Mesothelial cell of epicardium (in vitro differentiated cells): ENCODE measurements around the gene SNX3. TPM values are rescaled to one million over a fixed set of nuclear protein-coding genes. Genes with fewer than 3 reads are reported as not detected.
"Not testable (repeated sequence)": the region's sequence is repeated elsewhere in the genome, so short reads cannot be mapped to it uniquely, and the experiment has no call there.

Experiments
- DNase-seq, 2 experiments: peaks; one replicate each; pipeline ENCODE4 v3.0.0; 2021; ENCODE audit warnings: low spot score in 2 of 2; ENCODE audit not compliant: unreplicated experiment in 2 of 2
- H3K27ac Mint-ChIP-seq: 2 replicates; pipeline ENCODE4 v1.8.0; 2021; ENCODE audit warnings: mixed read lengths
- H3K27me3 Mint-ChIP-seq: 2 replicates; pipeline ENCODE4 v1.8.0; 2021; ENCODE audit warnings: low read depth, mixed read lengths
- H3K36me3 Mint-ChIP-seq: 2 replicates; pipeline ENCODE4 v1.8.0; 2021; ENCODE audit warnings: mixed read lengths
- H3K4me1 Mint-ChIP-seq: 2 replicates; pipeline ENCODE4 v1.8.0; 2021; ENCODE audit warnings: mixed read lengths
- H3K4me3 Mint-ChIP-seq: 2 replicates; pipeline ENCODE4 v1.8.0; 2021; ENCODE audit warnings: mild to moderate bottlenecking, moderate library complexity, mixed read lengths
- H3K9me3 Mint-ChIP-seq: 2 replicates; pipeline ENCODE4 v1.8.0; 2021; ENCODE audit warnings: mixed read lengths
- total RNA-seq: library from RNA; stranded (reverse); gene quantifications from 3 replicates; pipeline ENCODE4 v1.2.1, GENCODE V29; 2021
- TF ChIP-seq, protein P1 (sequence below): fragments of 200-600 bp; sonication (generic); IDR thresholded peaks from one replicate; pipeline ENCODE4 v1.5.0; 2021; ENCODE audit warnings: antibody characterized with exemption; ENCODE audit not compliant: unreplicated experiment

Gene SNX3
- total RNA-seq, 1 donor from 2014 or later, result 74.3 TPM

DNA sequence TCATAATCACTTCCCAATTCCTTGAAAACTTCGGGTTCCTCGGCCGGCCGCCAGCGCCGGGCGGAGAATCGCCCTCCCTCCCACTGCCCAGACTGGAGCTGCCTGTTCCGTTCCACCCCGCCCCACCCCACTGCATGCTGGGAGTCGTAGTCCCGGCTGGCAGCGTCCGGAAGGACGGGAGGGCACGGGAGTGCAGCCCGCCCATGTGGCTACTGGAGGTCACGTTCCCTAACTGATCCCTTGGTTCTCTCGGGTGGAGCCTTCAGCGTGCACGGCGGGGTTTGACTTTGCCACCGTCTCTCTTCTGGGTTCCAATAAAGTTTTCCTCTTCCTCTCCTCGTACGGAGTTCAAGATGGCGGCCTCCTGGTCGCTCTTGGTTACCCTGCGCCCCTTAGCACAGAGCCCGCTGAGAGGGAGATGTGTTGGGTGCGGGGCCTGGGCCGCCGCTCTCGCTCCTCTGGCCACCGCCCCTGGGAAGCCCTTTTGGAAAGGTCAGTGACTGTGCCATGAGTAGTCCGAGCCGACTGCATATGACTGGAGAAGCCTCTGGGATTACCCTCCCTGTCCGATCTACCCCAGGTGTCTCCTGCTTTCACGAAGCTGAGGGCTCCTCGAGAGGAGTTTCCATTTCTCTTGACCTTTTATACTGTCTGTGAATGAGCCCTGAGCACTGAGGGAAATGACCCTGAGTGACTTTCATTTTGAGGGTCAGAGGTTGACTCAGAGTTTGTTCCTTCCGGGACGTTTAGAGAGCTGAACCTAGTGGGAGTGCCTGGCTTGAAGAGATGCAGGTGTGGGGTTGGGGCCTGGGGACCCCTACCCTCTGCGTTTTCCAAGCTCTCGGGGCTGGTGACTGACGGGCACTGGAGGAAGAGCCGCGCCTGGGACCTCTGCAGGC, 34.1 kb upstream of the SNX3 start, which contains the start of gene AFG1L:
TSS of gene AFG1L (plus strand) at position 328 of the 899 bp plus-strand sequence. CDS start at position 354, 26 bp downstream.
- H3K36me3 Mint-ChIP-seq, result no peaks in the 10 kb centered on the region
- TF ChIP-seq, protein P1, sequence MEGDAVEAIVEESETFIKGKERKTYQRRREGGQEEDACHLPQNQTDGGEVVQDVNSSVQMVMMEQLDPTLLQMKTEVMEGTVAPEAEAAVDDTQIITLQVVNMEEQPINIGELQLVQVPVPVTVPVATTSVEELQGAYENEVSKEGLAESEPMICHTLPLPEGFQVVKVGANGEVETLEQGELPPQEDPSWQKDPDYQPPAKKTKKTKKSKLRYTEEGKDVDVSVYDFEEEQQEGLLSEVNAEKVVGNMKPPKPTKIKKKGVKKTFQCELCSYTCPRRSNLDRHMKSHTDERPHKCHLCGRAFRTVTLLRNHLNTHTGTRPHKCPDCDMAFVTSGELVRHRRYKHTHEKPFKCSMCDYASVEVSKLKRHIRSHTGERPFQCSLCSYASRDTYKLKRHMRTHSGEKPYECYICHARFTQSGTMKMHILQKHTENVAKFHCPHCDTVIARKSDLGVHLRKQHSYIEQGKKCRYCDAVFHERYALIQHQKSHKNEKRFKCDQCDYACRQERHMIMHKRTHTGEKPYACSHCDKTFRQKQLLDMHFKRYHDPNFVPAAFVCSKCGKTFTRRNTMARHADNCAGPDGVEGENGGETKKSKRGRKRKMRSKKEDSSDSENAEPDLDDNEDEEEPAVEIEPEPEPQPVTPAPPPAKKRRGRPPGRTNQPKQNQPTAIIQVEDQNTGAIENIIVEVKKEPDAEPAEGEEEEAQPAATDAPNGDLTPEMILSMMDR, result no peak
- H3K4me1 Mint-ChIP-seq, result peaks cover 21% of the 10 kb centered on the region
- peak; percentile 82 to 91 for DNase-seq
- no peaks in the 10 kb centered on the region for H3K27me3 Mint-ChIP-seq
- peak within 1 kb of the TSS; percentile 96 for H3K4me3 Mint-ChIP-seq
- no peaks in the 10 kb centered on the region for H3K9me3 Mint-ChIP-seq
- peak within 1 kb of the TSS; percentile 98 for H3K27ac Mint-ChIP-seq

DNA sequence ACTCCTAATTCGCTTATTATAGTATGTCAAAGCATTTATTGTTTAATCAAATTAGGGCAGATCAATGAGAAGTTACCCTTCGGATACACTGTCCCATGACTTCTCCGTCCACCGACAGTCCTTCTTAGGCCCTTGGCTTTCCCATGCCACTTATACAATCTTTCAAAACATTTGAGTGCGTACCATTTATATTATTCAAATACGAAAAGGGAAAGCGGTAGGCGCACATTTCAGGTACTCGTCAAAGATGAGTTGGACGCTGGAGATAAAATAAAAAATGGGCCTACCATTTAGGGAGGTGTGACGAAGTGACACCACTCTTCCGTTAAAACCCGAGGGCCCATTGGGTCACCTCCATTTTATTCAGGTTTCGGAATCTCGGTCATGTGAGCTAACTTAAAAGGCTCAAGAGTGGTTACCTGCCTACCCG, 33.5 kb upstream of the SNX3 start:
- peak overlapping the region; percentile 96 for H3K4me3 Mint-ChIP-seq
- H3K9me3 Mint-ChIP-seq, result no peaks in the 10 kb centered on the region
- no peaks in the 10 kb centered on the region for H3K36me3 Mint-ChIP-seq
- H3K27ac Mint-ChIP-seq, result peak overlapping the region; percentile 98
- DNase-seq, result no peak
- peaks cover 17% of the 10 kb centered on the region for H3K4me1 Mint-ChIP-seq
- TF ChIP-seq, protein P1, result no peak
- no peaks in the 10 kb centered on the region for H3K27me3 Mint-ChIP-seq

DNA sequence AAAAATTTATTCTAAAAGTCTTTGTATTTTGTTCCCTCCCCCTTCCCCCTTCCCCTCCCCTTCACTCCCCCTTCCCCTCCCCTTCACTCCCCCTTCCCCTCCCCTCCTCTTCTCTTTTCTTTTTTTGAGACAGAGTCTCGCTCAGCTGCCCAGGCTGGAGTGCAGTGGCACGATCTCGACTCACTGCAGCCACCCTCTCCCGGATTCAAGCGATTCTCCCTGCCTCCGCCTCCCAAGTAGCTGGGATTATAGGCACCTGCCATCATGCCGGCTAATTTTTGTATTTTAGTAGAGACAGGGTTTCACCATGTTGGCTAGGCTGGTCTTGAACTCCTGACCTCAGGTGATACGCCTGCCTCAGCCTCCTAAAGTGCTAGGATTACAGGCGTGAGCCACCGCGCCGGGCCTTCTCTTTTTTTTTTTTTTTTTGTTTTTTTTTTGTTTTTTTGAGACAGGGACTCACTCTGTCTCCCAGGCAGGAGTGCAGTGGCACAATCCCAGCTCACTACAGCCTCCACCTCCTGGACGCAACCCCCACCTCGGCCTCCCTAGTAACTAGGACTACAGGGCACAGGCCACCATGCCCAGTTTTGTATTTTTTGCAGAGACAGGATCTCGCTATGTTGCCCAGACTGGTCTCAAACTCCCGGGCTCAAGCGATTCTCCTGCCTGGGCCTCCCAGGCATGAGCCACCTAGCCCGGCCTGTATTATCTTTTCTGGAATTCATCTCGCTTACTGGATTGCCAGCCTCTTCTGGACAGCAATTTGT, 32.9 kb upstream of the SNX3 start:
- Mint-ChIP-seq H3K27ac (peak overlapping the region; percentile 98), H3K4me1 (peaks cover 15% of the 10 kb centered on the region), H3K36me3 (no peaks in the 10 kb centered on the region), H3K9me3 (no peaks in the 10 kb centered on the region), H3K27me3 (no peaks in the 10 kb centered on the region), H3K4me3 (peak overlapping the region; percentile 96)
- DNase-seq, result no peak
- TF ChIP-seq, protein P1, result no peak

DNA sequence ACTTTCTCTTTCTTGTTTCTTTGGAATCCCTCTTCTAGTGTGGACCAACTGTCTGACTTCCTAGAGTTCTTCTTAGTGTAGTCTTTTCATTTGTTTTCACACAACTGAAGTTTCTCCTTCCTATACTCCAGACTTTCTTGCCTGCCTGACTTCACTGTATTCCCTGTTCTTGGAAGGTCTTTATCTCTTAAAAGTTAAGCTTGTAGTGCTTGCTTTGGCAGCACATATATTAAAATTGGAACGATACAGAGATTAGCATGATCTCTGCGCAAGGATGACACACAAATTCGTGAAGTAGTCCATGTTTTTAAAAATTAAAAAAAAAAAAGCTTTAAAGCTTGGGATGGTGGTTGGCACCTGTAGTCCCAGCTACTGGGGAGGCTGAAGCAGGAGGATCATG, 31.7 kb upstream of the SNX3 start:
- H3K4me1 Mint-ChIP-seq, result peaks cover 12% of the 10 kb centered on the region
- not testable (repeated sequence) for H3K36me3 Mint-ChIP-seq, DNase-seq, H3K9me3 Mint-ChIP-seq, H3K27ac Mint-ChIP-seq, H3K4me3 Mint-ChIP-seq, H3K27me3 Mint-ChIP-seq

DNA sequence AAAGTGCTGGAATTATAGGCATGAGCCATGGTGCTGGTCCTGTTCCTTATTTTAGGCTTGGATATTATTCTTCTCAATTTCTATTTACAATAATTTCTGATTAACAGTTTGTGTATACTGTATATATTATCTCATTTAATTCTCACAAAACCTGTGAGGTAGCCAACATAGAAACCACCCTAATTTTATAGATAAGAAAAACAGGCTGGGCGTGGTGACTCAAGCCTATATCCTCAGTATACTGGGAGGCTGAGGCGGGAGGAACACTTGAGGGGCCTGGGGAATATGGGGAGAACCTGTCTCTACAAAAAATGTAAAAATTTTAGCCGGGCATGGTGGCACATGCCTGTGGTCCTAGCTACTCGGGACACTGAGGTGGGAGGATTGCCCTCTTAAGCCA, 30.3 kb upstream of the SNX3 start:
- Mint-ChIP-seq H3K27me3 (no peaks in the 10 kb centered on the region), H3K36me3 (no peaks in the 10 kb centered on the region), H3K27ac (no peak overlapping the region), H3K4me1 (peaks cover 12% of the 10 kb centered on the region), H3K4me3 (no peak overlapping the region), H3K9me3 (no peaks in the 10 kb centered on the region)
- TF ChIP-seq, protein P1, result no peak
- no peak for DNase-seq

DNA sequence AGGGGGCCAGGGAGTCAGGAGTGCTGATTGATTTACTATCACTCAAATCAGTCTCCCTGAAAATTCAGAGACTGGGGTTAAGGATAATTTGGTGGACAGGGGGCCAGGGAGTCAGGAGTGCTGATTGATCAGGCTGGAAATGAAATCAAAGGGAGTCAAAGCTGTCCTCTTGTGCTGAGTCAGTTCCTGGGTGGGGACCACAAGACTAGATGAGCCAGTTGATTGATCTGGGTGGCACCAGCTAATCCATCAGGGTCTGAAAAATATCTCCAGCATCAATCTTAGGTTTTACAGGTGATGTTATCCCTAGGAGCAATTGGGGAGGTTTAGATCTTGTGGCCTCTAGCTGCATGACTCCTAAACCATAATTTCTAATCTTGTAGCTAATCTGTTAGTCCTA, 27.9 kb upstream of the SNX3 start:
- DNase-seq, result no peak
- Mint-ChIP-seq H3K27me3 (no peaks in the 10 kb centered on the region), H3K9me3 (no peaks in the 10 kb centered on the region), H3K4me1 (no peaks in the 10 kb centered on the region), H3K4me3 (no peak overlapping the region), H3K36me3 (no peaks in the 10 kb centered on the region), H3K27ac (no peak overlapping the region)
- TF ChIP-seq, protein P1, result no peak
